T-cell (primary cell): ENCODE data around the gene NTM. TPM values are rescaled to one million over a fixed set of nuclear protein-coding genes. Genes with fewer than 3 reads are reported as not detected.

Experiments used
- ATAC-seq, 4 experiments: fragments of 200-7000 bp in 3 of 4; fragments of 150-1000 bp in 1 of 4; cut with Tn5 transposase; replicated peaks in 1 of 4; 1 replicate in 3 of 4; 2 replicates in 1 of 4; pipeline ENCODE4 v1.10.0; 2021; ENCODE audit warnings: moderate library complexity in 3 of 4, mild to moderate bottlenecking in 2 of 4, moderate number of reproducible peaks in 1 of 4
- CTCF ChIA-PET, 2 donors: fragments of 300-600 bp; sonication (Branson Sonifier 250); formaldehyde crosslinking; loops; one replicate each; lab custom pipeline; 2022; ENCODE audit warnings: antibody characterized with exemption in 2 of 2; lab: Charles Lee
- POLR2A ChIA-PET, 2 donors: fragments of 300-600 bp; sonication (Branson Sonifier 250); formaldehyde crosslinking; loops; one replicate each; lab custom pipeline; 2022; ENCODE audit warnings: antibody characterized with exemption in 2 of 2; lab: Charles Lee
- DNase-seq, 35 experiments: peaks; one replicate each; pipeline versions ENCODE4 v3.0.0 to v3.0.0-alpha.2; 2013 to 2023
- H3K27ac ChIP-seq: one replicate; pipeline ENCODE4 v1.5.1; 2013; ENCODE audit warnings: low read length
- H3K27me3 ChIP-seq, 2 experiments: replicated peaks in 1 of 2; 1 replicate in 1 of 2; 2 replicates in 1 of 2; pipeline versions ENCODE4 v1.6.1 to v1.7.0; 2013; ENCODE audit warnings: low read length in 1 of 2, mixed read lengths in 1 of 2; ENCODE audit not compliant: control insufficient read depth in 2 of 2, insufficient read depth in 2 of 2; ENCODE audit errors: extremely low read depth in 1 of 2
- H3K36me3 ChIP-seq, 2 donors: 1 replicate in 1 of 2; 2 replicates in 1 of 2; pipeline versions ENCODE4 v1.6.1 to v1.7.0; 2013; ENCODE audit warnings: low read length in 1 of 2; ENCODE audit not compliant: control insufficient read depth in 2 of 2, insufficient read depth in 1 of 2; ENCODE audit errors: extremely low read depth in 1 of 2
- H3K4me1 ChIP-seq, 2 experiments: 1 replicate in 1 of 2; 2 replicates in 1 of 2; pipeline versions ENCODE4 v1.6.1 to v1.7.0; 2013; ENCODE audit warnings: low read length in 2 of 2, mixed read lengths in 1 of 2; ENCODE audit not compliant: insufficient read depth in 2 of 2, control insufficient read depth in 1 of 2; ENCODE audit errors: extremely low read depth in 1 of 2
- H3K4me3 ChIP-seq, 2 donors: 1 replicate in 1 of 2; 2 replicates in 1 of 2; pipeline versions ENCODE4 v1.5.1 to v1.7.0; 2013; ENCODE audit warnings: mild to moderate bottlenecking in 2 of 2, low read length in 1 of 2, moderate library complexity in 1 of 2; ENCODE audit not compliant: control insufficient read depth in 1 of 2; ENCODE audit errors: extremely low read depth in 1 of 2
- H3K9me3 ChIP-seq: 2 replicates; pipeline ENCODE4 v1.7.0; 2013
- H3K27ac Mint-ChIP-seq, 2 donors: one replicate each; pipeline ENCODE4 v1.8.0; 2020 to 2021; ENCODE audit warnings: mild to moderate bottlenecking in 2 of 2, mixed read lengths in 2 of 2
- H3K27me3 Mint-ChIP-seq, 2 donors: one replicate each; pipeline ENCODE4 v1.8.0; 2021 to 2022; ENCODE audit warnings: mixed read lengths in 2 of 2
- H3K36me3 Mint-ChIP-seq: one replicate; pipeline ENCODE4 v1.8.0; 2021; ENCODE audit warnings: mixed read lengths
- H3K4me1 Mint-ChIP-seq, 3 donors: one replicate each; pipeline ENCODE4 v1.8.0; 2020 to 2022; ENCODE audit warnings: mixed read lengths in 3 of 3, mild to moderate bottlenecking in 1 of 3
- H3K4me3 Mint-ChIP-seq, 3 donors: one replicate each; pipeline ENCODE4 v1.8.0; 2020 to 2022; ENCODE audit warnings: mild to moderate bottlenecking in 3 of 3, mixed read lengths in 3 of 3, moderate library complexity in 3 of 3
- H3K9me3 Mint-ChIP-seq, 3 donors: one replicate each; pipeline ENCODE4 v1.8.0; 2020 to 2022; ENCODE audit warnings: mixed read lengths in 3 of 3
- WGBS: methylation state at CpG from one replicate; pipeline ENCODE4 v1.1.5; 2013; ENCODE audit warnings: missing lambda C conversion rate; ENCODE audit not compliant: insufficient coverage; 5-methylcytosine and 5-hydroxymethylcytosine counted together
- total RNA-seq, 35 experiments: library from RNA in 6 of 35; stranded (reverse) in 6 of 35; fragments of 120-200 nt in 1 of 35; gene quantifications; one replicate each; pipeline versions ENCODE4 v1.2.1 to v1.2.4 and lab custom pipeline; 2013 to 2026

Gene NTM
- total RNA-seq, 5 donors from 2014 or later (not counting 1 experiment from before 2014, with no cell fraction given), result not detected

- no peaks in the 10 kb centered on the region for H3K4me1 ChIP-seq
- ChIA-PET POLR2A (no interaction called here), CTCF (no interaction called here)
- H3K4me1 Mint-ChIP-seq, result no peaks in the 10 kb centered on the region
- no peak overlapping the region for H3K4me3 ChIP-seq
- ATAC-seq, result no peak
- H3K27ac Mint-ChIP-seq, result no peak overlapping the region
- H3K27ac ChIP-seq, result no peak overlapping the region
- H3K36me3 ChIP-seq, result no peaks in the 10 kb centered on the region
- WGBS, result 88% methylated on average over 3 of the region's 6 CpGs
- peaks cover 0 to 4% of the 10 kb centered on the region in 2 experiments for H3K27me3 ChIP-seq
- H3K9me3 Mint-ChIP-seq, result peaks cover 0 to 3% (median 2%) of the 10 kb centered on the region in 3 donors
- no peaks in the 10 kb centered on the region for H3K9me3 ChIP-seq
- no peaks in the 10 kb centered on the region for H3K27me3 Mint-ChIP-seq
- DNase-seq, result no peak
- no peaks in the 10 kb centered on the region for H3K36me3 Mint-ChIP-seq
- H3K4me3 Mint-ChIP-seq, result no peak overlapping the region
These were observed 574.3 kb downstream of the NTM start for GRCh38 chr11:131944736-131945135.

GRCh38 chr11:131945706-131946105, 575.3 kb downstream of the NTM start:
- H3K27ac ChIP-seq, result no peak overlapping the region
- no peaks in the 10 kb centered on the region for H3K36me3 Mint-ChIP-seq

GRCh38 chr11:131947511-131947910, 577.1 kb downstream of the NTM start:
- H3K4me3 Mint-ChIP-seq, result no peak overlapping the region
- no peak for DNase-seq
- WGBS, result no CpG with 5 or more reads among the region's 2 CpGs

More at GRCh38 chr11:131945706-131946105, 575.3 kb downstream of the NTM start:
- DNase-seq, result no peak
- ChIA-PET POLR2A (no interaction called here), CTCF (no interaction called here)
- Mint-ChIP-seq H3K4me3 (no peak overlapping the region), H3K9me3 (peaks cover 0 to 12% (median 8%) of the 10 kb centered on the region in 3 donors), H3K27ac (no peak overlapping the region), H3K4me1 (no peaks in the 10 kb centered on the region), H3K27me3 (no peaks in the 10 kb centered on the region)
- 91% methylated on average over 2 of the region's 7 CpGs for WGBS
- no peaks in the 10 kb centered on the region for H3K9me3 ChIP-seq
- no peaks in the 10 kb centered on the region for H3K36me3 ChIP-seq
- no peak for ATAC-seq
- no peaks in the 10 kb centered on the region for H3K4me1 ChIP-seq
- no peak overlapping the region for H3K4me3 ChIP-seq
- peaks cover 0 to 4% of the 10 kb centered on the region in 2 experiments for H3K27me3 ChIP-seq

GRCh38 chr11:131951121-131951520, 580.7 kb downstream of the NTM start:
- CTCF ChIA-PET, result interaction anchor here in 1 of 2 donors (0.6 kb wide), 1 partner anchor 1535 kb away, joined by 4 read pairs; no protein-coding TSS in a partner anchor

More at GRCh38 chr11:131947511-131947910, 577.1 kb downstream of the NTM start:
- no peak overlapping the region for H3K27ac Mint-ChIP-seq
- no peak overlapping the region for H3K4me3 ChIP-seq
- no peaks in the 10 kb centered on the region for H3K27me3 Mint-ChIP-seq
- no peaks in the 10 kb centered on the region for H3K9me3 ChIP-seq
- ChIA-PET CTCF (no interaction called here), POLR2A (no interaction called here)
- H3K36me3 Mint-ChIP-seq, result no peaks in the 10 kb centered on the region
- no peaks in the 10 kb centered on the region for H3K4me1 Mint-ChIP-seq
- ATAC-seq, result no peak
- H3K36me3 ChIP-seq, result no peaks in the 10 kb centered on the region
- no peaks in the 10 kb centered on the region for H3K4me1 ChIP-seq
- no peak overlapping the region for H3K27ac ChIP-seq
- peaks cover 0 to 20% (median 8%) of the 10 kb centered on the region in 3 donors for H3K9me3 Mint-ChIP-seq
- peaks cover 0 to 4% of the 10 kb centered on the region in 2 experiments for H3K27me3 ChIP-seq

GRCh38 chr11:131954146-131954545, 583.7 kb downstream of the NTM start:
- Histone ChIP-seq H3K4me1 (no peaks in the 10 kb centered on the region), H3K9me3 (no peaks in the 10 kb centered on the region), H3K4me3 (no peak overlapping the region), H3K27ac (no peak overlapping the region), H3K27me3 (peaks cover 0 to 3% of the 10 kb centered on the region in 2 experiments), H3K36me3 (no peaks in the 10 kb centered on the region)
- no peak for DNase-seq
- no peak overlapping the region for H3K4me3 Mint-ChIP-seq
- no peak for ATAC-seq
- ChIA-PET POLR2A (no interaction called here), CTCF (no interaction called here)
- no peaks in the 10 kb centered on the region for H3K4me1 Mint-ChIP-seq
- H3K9me3 Mint-ChIP-seq, result peaks cover 0 to 22% (median 8%) of the 10 kb centered on the region in 3 donors
- no peaks in the 10 kb centered on the region for H3K36me3 Mint-ChIP-seq
- H3K27me3 Mint-ChIP-seq, result no peaks in the 10 kb centered on the region
- H3K27ac Mint-ChIP-seq, result no peak overlapping the region
- 88% methylated on average over 7 of the region's 10 CpGs for WGBS

More at GRCh38 chr11:131951121-131951520, 580.7 kb downstream of the NTM start:
- H3K27me3 Mint-ChIP-seq, result no peaks in the 10 kb centered on the region
- no peaks in the 10 kb centered on the region for H3K36me3 Mint-ChIP-seq
- no peaks in the 10 kb centered on the region for H3K4me1 Mint-ChIP-seq
- no peak overlapping the region for H3K4me3 ChIP-seq
- POLR2A ChIA-PET, result no interaction called here
- H3K27me3 ChIP-seq, result no peaks in the 10 kb centered on the region
- H3K9me3 ChIP-seq, result no peaks in the 10 kb centered on the region
- no peak overlapping the region for H3K27ac ChIP-seq
- H3K4me1 ChIP-seq, result no peaks in the 10 kb centered on the region
- WGBS, result no CpG with 5 or more reads among the region's 2 CpGs
- H3K27ac Mint-ChIP-seq, result no peak overlapping the region
- DNase-seq, result no peak
- peaks cover 0 to 20% (median 8%) of the 10 kb centered on the region in 3 donors for H3K9me3 Mint-ChIP-seq
- ATAC-seq, result no peak
- H3K36me3 ChIP-seq, result no peaks in the 10 kb centered on the region
- no peak overlapping the region for H3K4me3 Mint-ChIP-seq

- DNase-seq (no peak), ATAC-seq (no peak)
- CTCF ChIA-PET, result no interaction called here
- no peaks in the 10 kb centered on the region for H3K4me1 Mint-ChIP-seq
- Histone ChIP-seq H3K27ac (no peak overlapping the region), H3K4me3 (no peak overlapping the region), H3K27me3 (peaks cover 0 to 3% of the 10 kb centered on the region in 2 experiments), H3K9me3 (no peaks in the 10 kb centered on the region), H3K36me3 (no peaks in the 10 kb centered on the region), H3K4me1 (no peaks in the 10 kb centered on the region)
- no peak overlapping the region for H3K27ac Mint-ChIP-seq
- peaks cover 0 to 15% (median 0%) of the 10 kb centered on the region in 3 donors for H3K9me3 Mint-ChIP-seq
- H3K36me3 Mint-ChIP-seq, result no peaks in the 10 kb centered on the region
- peaks cover 0 to 3% of the 10 kb centered on the region in 2 donors for H3K27me3 Mint-ChIP-seq
- H3K4me3 Mint-ChIP-seq, result no peak overlapping the region
- WGBS, result no CpG with 5 or more reads among the region's 6 CpGs
- POLR2A ChIA-PET, result no interaction called here
These were observed 585.5 kb downstream of the NTM start for GRCh38 chr11:131955904-131956303.
